Neural cell (in vitro differentiated cells): ENCODE measurements around the gene CELA2A.

Experiments
- CTCF ChIP-seq: fragments of 450-650 bp; IDR thresholded peaks from 2 replicates; pipeline ENCODE4 v1.5.1; 2014; ENCODE audit warnings: antibody characterized with exemption, mild to moderate bottlenecking, moderate library complexity; ENCODE audit not compliant: poor library complexity, severe bottlenecking
- EP300 ChIP-seq: fragments of 450-650 bp; conservative IDR thresholded peaks from 2 replicates; pipeline ENCODE4 v1.6.1; 2014; ENCODE audit warnings: antibody characterized with exemption, mild to moderate bottlenecking, moderate library complexity; ENCODE audit not compliant: poor library complexity, severe bottlenecking
- EZH2 ChIP-seq: fragments of 200-600, 300-800 bp; shearing (Covaris generic), sonication (generic); IDR thresholded peaks from 2 replicates; pipeline ENCODE4 v1.6.1; 2014; ENCODE audit warnings: antibody characterized with exemption, low read length, borderline replicate concordance, mild to moderate bottlenecking; ENCODE audit not compliant: insufficient read depth, poor library complexity, severe bottlenecking
- POLR2AphosphoS5 ChIP-seq: IDR thresholded peaks from 2 replicates; pipeline ENCODE4 v1.6.1; 2012
- SMC3 ChIP-seq: fragments of 450-650 bp; conservative IDR thresholded peaks from 2 replicates; pipeline ENCODE4 v1.6.1; 2014; ENCODE audit warnings: antibody characterized with exemption, mild to moderate bottlenecking, moderate library complexity; ENCODE audit not compliant: poor library complexity
- TAF1 ChIP-seq: IDR thresholded peaks from 2 replicates; pipeline ENCODE4 v1.6.1; 2012; ENCODE audit warnings: low read depth
- TF ChIP-seq, protein P1 (sequence below): IDR thresholded peaks from 2 replicates; pipeline ENCODE4 v1.6.1; 2012; ENCODE audit warnings: borderline replicate concordance

GRCh38 chr1:15410223-15410883 lies 46.2 kb upstream of the CELA2A start:
- TF ChIP-seq CTCF = no peak
- TF ChIP-seq EZH2 = no peak
- TF ChIP-seq TAF1 = no peak
- TF ChIP-seq EP300 = no peak
- TF ChIP-seq, protein P1, sequence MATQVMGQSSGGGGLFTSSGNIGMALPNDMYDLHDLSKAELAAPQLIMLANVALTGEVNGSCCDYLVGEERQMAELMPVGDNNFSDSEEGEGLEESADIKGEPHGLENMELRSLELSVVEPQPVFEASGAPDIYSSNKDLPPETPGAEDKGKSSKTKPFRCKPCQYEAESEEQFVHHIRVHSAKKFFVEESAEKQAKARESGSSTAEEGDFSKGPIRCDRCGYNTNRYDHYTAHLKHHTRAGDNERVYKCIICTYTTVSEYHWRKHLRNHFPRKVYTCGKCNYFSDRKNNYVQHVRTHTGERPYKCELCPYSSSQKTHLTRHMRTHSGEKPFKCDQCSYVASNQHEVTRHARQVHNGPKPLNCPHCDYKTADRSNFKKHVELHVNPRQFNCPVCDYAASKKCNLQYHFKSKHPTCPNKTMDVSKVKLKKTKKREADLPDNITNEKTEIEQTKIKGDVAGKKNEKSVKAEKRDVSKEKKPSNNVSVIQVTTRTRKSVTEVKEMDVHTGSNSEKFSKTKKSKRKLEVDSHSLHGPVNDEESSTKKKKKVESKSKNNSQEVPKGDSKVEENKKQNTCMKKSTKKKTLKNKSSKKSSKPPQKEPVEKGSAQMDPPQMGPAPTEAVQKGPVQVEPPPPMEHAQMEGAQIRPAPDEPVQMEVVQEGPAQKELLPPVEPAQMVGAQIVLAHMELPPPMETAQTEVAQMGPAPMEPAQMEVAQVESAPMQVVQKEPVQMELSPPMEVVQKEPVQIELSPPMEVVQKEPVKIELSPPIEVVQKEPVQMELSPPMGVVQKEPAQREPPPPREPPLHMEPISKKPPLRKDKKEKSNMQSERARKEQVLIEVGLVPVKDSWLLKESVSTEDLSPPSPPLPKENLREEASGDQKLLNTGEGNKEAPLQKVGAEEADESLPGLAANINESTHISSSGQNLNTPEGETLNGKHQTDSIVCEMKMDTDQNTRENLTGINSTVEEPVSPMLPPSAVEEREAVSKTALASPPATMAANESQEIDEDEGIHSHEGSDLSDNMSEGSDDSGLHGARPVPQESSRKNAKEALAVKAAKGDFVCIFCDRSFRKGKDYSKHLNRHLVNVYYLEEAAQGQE = no peak
- no peak for TF ChIP-seq POLR2AphosphoS5
- TF ChIP-seq SMC3 = no peak
